Activated B cell treated with CpG ODN at 0.5 μM for 24 hours (primary cell): Measurements from ENCODE around the gene ASB7. TPM values are rescaled to one million over a fixed set of nuclear protein-coding genes. Genes with fewer than 3 reads are reported as not detected.

Experiments used
- ATAC-seq: fragments of 200-7000 bp; cut with Tn5 transposase; one replicate; pipeline ENCODE4 v1.10.0; 2021; ENCODE audit warnings: low read depth, mild to moderate bottlenecking, moderate library complexity
- CTCF ChIA-PET: fragments of 350-600 bp; sonication (Branson Sonifier 250); formaldehyde crosslinking; loops from one replicate; lab custom pipeline; 2021; ENCODE audit warnings: antibody characterized with exemption; lab: Charles Lee
- POLR2A ChIA-PET: fragments of 350-600 bp; sonication (Branson Sonifier 250); formaldehyde crosslinking; loops from one replicate; lab custom pipeline; 2021; ENCODE audit warnings: antibody characterized with exemption; lab: Charles Lee
- DNase-seq: peaks from one replicate; pipeline ENCODE4 v3.0.0; 2022
- H3K27ac Mint-ChIP-seq: one replicate; pipeline ENCODE4 v1.8.0; 2020; ENCODE audit warnings: mixed read lengths
- H3K27me3 Mint-ChIP-seq: one replicate; pipeline ENCODE4 v1.8.0; 2021; ENCODE audit warnings: mixed read lengths
- H3K36me3 Mint-ChIP-seq: one replicate; pipeline ENCODE4 v1.8.0; 2021; ENCODE audit warnings: low read depth, mixed read lengths
- H3K4me1 Mint-ChIP-seq: one replicate; pipeline ENCODE4 v1.8.0; 2021; ENCODE audit warnings: mixed read lengths
- H3K4me3 Mint-ChIP-seq: one replicate; pipeline ENCODE4 v1.8.0; 2020; ENCODE audit warnings: mild to moderate bottlenecking, mixed read lengths
- H3K9me3 Mint-ChIP-seq: one replicate; pipeline ENCODE4 v1.8.0; 2020; ENCODE audit warnings: mixed read lengths
- CTCF ChIP-seq: fragments of 200-600 bp; IDR thresholded peaks from one replicate; pipeline ENCODE4 v1.8.0; 2022; ENCODE audit warnings: antibody characterized with exemption, mild to moderate bottlenecking
- intact Hi-C: fragments of 100-400 bp; cut with micrococcal nuclease; formaldehyde crosslinking; loops from one replicate; pipeline ENCODE4 v1.15.1; 2024
- total RNA-seq: library from RNA; stranded (reverse); gene quantifications from 2 replicates; pipeline ENCODE4 v1.2.3, GENCODE V29; 2022

ASB7 gene
- total RNA-seq, 1 donor from 2014 or later = 21.3 TPM

- ChIA-PET CTCF (no interaction called here), POLR2A (no interaction called here)
- no peak for TF ChIP-seq CTCF
- Mint-ChIP-seq H3K27ac (no peak overlapping the region), H3K27me3 (no peaks in the 10 kb centered on the region), H3K4me1 (peaks cover 16% of the 10 kb centered on the region), H3K4me3 (no peak overlapping the region), H3K9me3 (no peaks in the 10 kb centered on the region), H3K36me3 (peaks cover 6% of the 10 kb centered on the region)
- intact Hi-C loops = no loop called here
- ATAC-seq (no peak), DNase-seq (no peak)
Observed at GRCh38 chr15:100642213-100642949, 40.0 kb downstream of the ASB7 start.

- Mint-ChIP-seq H3K9me3 (no peaks in the 10 kb centered on the region), H3K4me1 (peaks cover 16% of the 10 kb centered on the region), H3K27ac (no peak overlapping the region), H3K4me3 (no peak overlapping the region), H3K36me3 (peaks cover 6% of the 10 kb centered on the region), H3K27me3 (no peaks in the 10 kb centered on the region)
- intact Hi-C loops = no loop called here
- no peak for ATAC-seq
- CTCF ChIA-PET = no interaction called here
- POLR2A ChIA-PET = no interaction called here
- TF ChIP-seq CTCF = no peak
- no peak for DNase-seq
Observed at GRCh38 chr15:100642950-100643338, 40.6 kb downstream of the ASB7 start.

GRCh38 chr15:100645671-100646070 is 43.3 kb downstream of the ASB7 start:
- ATAC-seq = no peak
- H3K4me1 Mint-ChIP-seq = peaks cover 13% of the 10 kb centered on the region
- CTCF ChIA-PET = no interaction called here
- peaks cover 26% of the 10 kb centered on the region for H3K36me3 Mint-ChIP-seq
- TF ChIP-seq CTCF = no peak
- intact Hi-C loops = no loop called here
- H3K27ac Mint-ChIP-seq = no peak overlapping the region
- no peaks in the 10 kb centered on the region for H3K9me3 Mint-ChIP-seq
- DNase-seq = no peak
- no peak overlapping the region for H3K4me3 Mint-ChIP-seq
- POLR2A ChIA-PET = no interaction called here
- H3K27me3 Mint-ChIP-seq = no peaks in the 10 kb centered on the region

GRCh38 chr15:100648951-100649350 is 46.6 kb downstream of the ASB7 start:
- DNase-seq (no peak), ATAC-seq (no peak)
- Mint-ChIP-seq H3K9me3 (no peaks in the 10 kb centered on the region), H3K27me3 (no peaks in the 10 kb centered on the region), H3K27ac (no peak overlapping the region), H3K36me3 (peaks cover 39% of the 10 kb centered on the region), H3K4me1 (no peaks in the 10 kb centered on the region), H3K4me3 (no peak overlapping the region)
- ChIA-PET POLR2A (no interaction called here), CTCF (no interaction called here)
- intact Hi-C loops = no loop called here
- no peak for TF ChIP-seq CTCF

- no peak overlapping the region for H3K27ac Mint-ChIP-seq
- no peak for DNase-seq
Observed at GRCh38 chr15:100650685-100651084, 48.3 kb downstream of the ASB7 start.

More at GRCh38 chr15:100650685-100651084, 48.3 kb downstream of the ASB7 start:
- Mint-ChIP-seq H3K27me3 (no peaks in the 10 kb centered on the region), H3K36me3 (peaks cover 39% of the 10 kb centered on the region), H3K4me1 (no peaks in the 10 kb centered on the region), H3K9me3 (no peaks in the 10 kb centered on the region), H3K4me3 (no peak overlapping the region)
- POLR2A ChIA-PET = no interaction called here
- intact Hi-C loops = no loop called here
- ATAC-seq = no peak
- TF ChIP-seq CTCF = no peak
- CTCF ChIA-PET = no interaction called here
